ENCODE results near the gene TCF25.
"Not testable (repeated sequence)": the region's sequence is repeated elsewhere in the genome, so short reads cannot be mapped to it uniquely, and the experiment has no call there.

TCF25 gene

DNA sequence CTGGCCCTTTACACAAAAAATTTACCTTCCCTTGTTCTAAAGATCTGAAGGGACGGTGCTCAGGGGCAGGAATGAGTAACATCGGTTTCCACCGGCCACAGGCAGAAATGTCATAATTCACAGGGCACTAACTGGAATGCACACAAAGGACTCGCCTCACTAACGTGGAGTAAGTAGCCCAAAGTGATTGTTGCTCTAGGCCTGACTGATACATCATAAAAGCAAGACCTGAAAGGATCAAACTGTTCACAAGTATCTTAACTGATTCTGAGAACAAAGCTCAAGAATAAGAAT lies 8.9 kb upstream of the TCF25 start:
- H3K27ac ChIP-seq (ENCODE audit: low read length), result no peak overlapping the region
- H3K4me3 ChIP-seq (ENCODE audit: low read length), result no peak overlapping the region
- H3K27me3 ChIP-seq (ENCODE audit: insufficient read depth, low read length), result no peaks in the 10 kb centered on the region

DNA sequence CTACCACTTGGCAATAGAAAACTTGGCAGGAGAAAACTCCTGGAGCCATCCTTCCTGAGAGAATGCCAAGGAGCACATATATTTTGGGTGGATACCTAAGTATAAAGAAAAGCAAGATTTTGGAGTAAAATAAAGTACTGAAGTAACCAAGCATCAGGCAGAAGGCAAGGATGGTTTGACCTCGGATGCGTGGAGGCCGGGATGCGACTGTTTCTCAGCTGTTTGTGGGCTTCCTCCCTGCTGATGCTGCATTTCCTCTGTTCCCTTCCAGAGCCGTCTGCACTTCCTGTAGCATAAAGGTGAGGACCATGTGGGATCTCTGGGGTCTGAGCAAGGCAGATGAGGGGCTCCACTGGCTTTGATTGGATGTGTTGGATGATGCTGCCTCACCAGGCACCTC lies 5.5 kb upstream of the TCF25 start:
- Histone ChIP-seq H3K4me1 (ENCODE audit: insufficient read depth, low read length) (no peaks in the 10 kb centered on the region; the same call in 1 of the 2 replicates), H3K27ac (ENCODE audit: low read length) (no peak overlapping the region), H3K9ac (ENCODE audit: low read depth, low read length) (no peak overlapping the region), H3K9me3 (ENCODE audit: insufficient read depth, low read depth, low read length) (peaks cover 10% of the 10 kb centered on the region; the same call in 1 of the 2 replicates), H3K36me3 (ENCODE audit: insufficient read depth, low read depth, low read length) (peaks cover 12% of the 10 kb centered on the region; the same call in 1 of the 2 replicates), H3K27me3 (ENCODE audit: insufficient read depth, low read length) (peaks cover 5% of the 10 kb centered on the region; the same call in 1 of the 2 replicates), H3K4me3 (ENCODE audit: low read length) (no peak overlapping the region)

More for the DNA sequence above, 8.9 kb upstream of the TCF25 start:
- H3K9me3 ChIP-seq (ENCODE audit: insufficient read depth, low read depth, low read length), result peaks cover 10% of the 10 kb centered on the region; the same call in 1 of the 2 replicates
- H3K4me1 ChIP-seq (ENCODE audit: insufficient read depth, low read length), result no peaks in the 10 kb centered on the region
- H3K9ac ChIP-seq (ENCODE audit: low read depth, low read length), result no peak overlapping the region
- H3K36me3 ChIP-seq (ENCODE audit: insufficient read depth, low read depth, low read length), result peaks cover 12% of the 10 kb centered on the region; the same call in 1 of the 2 replicates

DNA sequence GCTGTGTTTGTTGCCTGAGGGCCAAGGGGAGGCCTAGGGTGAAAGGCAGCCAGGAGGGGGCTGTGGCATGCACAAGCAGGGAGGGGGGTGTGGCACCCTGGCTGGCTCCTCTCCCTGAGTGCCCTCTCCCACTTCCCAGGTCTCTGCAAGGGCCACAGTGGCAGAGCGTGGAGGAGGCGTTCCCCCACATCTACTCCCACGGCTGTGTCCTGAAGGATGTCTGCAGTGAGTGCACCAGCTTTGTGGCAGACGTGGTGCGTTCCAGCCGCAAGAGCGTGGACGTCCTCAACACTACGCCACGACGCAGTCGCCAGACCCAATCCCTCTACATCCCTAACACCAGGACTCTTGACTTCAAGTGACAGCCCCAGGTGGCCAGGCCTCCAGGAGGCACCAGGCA lies 3.5 kb upstream of the TCF25 start:
- Histone ChIP-seq H3K27me3 (ENCODE audit: insufficient read depth, low read length) (peaks cover 5% of the 10 kb centered on the region; the same call in 1 of the 2 replicates), H3K9me3 (ENCODE audit: insufficient read depth, low read depth, low read length) (peaks cover 10% of the 10 kb centered on the region; the same call in 1 of the 2 replicates), H3K4me3 (ENCODE audit: low read length) (no peak overlapping the region), H3K4me1 (ENCODE audit: insufficient read depth, low read length) (no peaks in the 10 kb centered on the region; the same call in 1 of the 2 replicates), H3K9ac (ENCODE audit: low read depth, low read length) (no peak overlapping the region), H3K27ac (ENCODE audit: low read length) (no peak overlapping the region), H3K36me3 (ENCODE audit: insufficient read depth, low read depth, low read length) (peaks cover 11% of the 10 kb centered on the region)

DNA sequence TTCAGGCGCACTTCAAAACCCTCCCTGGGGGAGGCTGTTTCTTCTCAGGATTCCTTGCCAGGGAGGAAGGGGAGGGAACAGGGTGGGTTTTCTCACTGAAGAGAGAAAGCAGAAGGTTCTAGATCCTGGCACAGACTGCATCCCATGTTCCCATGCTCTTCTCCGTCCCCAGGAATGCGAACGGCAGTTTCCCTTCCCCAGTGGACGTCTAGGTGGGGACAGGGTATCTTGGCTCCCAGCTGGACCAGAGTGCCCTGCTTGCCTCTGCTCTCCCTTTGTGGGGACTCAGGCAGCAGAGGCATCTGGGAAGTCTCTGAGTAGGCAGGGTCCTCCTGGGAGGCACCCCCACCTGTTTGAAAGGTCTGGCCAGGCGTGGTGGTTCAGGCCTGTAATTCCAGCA lies 3.0 kb upstream of the TCF25 start:
- Histone ChIP-seq H3K4me1 (ENCODE audit: insufficient read depth, low read length) (no peaks in the 10 kb centered on the region; the same call in 1 of the 2 replicates), H3K4me3 (ENCODE audit: low read length) (no peak overlapping the region), H3K27ac (ENCODE audit: low read length) (no peak overlapping the region), H3K9me3 (ENCODE audit: insufficient read depth, low read depth, low read length) (peaks cover 10% of the 10 kb centered on the region; the same call in 1 of the 2 replicates), H3K27me3 (ENCODE audit: insufficient read depth, low read length) (peaks cover 5% of the 10 kb centered on the region; the same call in 1 of the 2 replicates), H3K36me3 (ENCODE audit: insufficient read depth, low read depth, low read length) (peaks cover 15% of the 10 kb centered on the region), H3K9ac (ENCODE audit: low read depth, low read length) (no peak overlapping the region)

DNA sequence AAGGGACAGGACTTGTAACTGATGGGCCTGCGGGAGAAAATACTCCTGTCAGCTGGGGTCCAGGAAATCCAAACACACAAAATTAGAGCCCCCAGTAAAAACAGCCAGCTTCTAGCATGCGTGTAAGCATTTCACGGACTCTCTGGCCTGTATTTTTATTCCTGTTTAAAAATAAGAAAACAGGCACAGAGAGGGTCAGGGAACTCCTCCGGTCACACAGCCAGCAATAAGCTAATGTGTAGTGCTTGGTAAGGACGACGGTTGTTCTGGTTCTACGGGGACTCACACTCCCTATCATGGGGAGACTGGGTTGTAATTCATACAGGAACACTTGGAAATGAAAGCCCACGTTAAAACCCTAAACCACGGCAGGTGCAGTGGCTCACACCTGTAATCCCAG lies 1.5 kb upstream of the TCF25 start:
- Histone ChIP-seq H3K27ac (ENCODE audit: low read length) (no peak overlapping the region), H3K27me3 (ENCODE audit: insufficient read depth, low read length) (peaks cover 5% of the 10 kb centered on the region; the same call in 1 of the 2 replicates), H3K4me1 (ENCODE audit: insufficient read depth, low read length) (no peaks in the 10 kb centered on the region; the same call in 1 of the 2 replicates), H3K4me3 (ENCODE audit: low read length) (no peak overlapping the region), H3K36me3 (ENCODE audit: insufficient read depth, low read depth, low read length) (peaks cover 21% of the 10 kb centered on the region), H3K9me3 (ENCODE audit: insufficient read depth, low read depth, low read length) (peaks cover 10% of the 10 kb centered on the region; the same call in 1 of the 2 replicates), H3K9ac (ENCODE audit: low read depth, low read length) (no peak overlapping the region)

DNA sequence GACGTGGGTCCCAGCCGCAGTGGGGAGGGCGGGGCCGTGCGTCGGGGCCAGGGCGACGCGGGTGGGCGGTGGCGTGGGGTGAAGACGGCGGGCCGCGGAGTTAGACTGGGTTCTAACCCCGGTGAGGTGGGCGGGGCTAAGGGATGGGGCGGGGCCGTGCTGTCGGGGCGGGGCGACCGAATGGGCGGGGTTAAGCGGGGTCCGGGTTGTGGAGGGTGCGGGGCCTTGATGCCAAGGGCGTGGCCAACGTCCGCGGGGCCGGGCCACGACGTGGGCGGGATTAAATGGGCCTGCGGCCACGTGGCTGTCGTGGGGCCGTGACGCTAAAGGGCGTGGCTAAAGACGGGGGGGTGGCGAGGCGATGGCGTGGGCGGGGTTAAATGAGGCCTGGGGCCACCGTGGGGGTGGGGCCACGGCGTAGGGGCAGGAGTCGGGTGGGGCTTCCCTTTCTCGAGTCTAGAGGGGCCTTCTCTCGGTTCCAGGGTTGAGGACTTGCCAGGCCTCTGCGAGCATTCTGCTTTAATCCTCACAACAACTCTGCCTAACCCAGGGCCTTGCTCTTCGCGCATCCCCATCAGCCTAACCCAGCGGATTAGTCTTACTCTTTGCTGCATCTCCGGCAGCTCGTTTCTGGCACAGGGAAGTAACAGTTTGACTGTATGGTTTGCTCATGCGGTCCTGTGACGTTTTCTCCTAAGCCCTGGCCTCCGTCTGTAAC lies 739 bp downstream of the TCF25 start:
- Histone ChIP-seq H3K9me3 (ENCODE audit: insufficient read depth, low read depth, low read length) (no peaks in the 10 kb centered on the region), H3K4me3 (ENCODE audit: low read length) (peak overlapping the region; percentile 84), H3K4me1 (ENCODE audit: insufficient read depth, low read length) (no peaks in the 10 kb centered on the region; the same call in 1 of the 2 replicates), H3K9ac (ENCODE audit: low read depth, low read length) (peak overlapping the region; percentile 94; the same call in 1 of the 2 replicates), H3K36me3 (ENCODE audit: insufficient read depth, low read depth, low read length) (peaks cover 26% of the 10 kb centered on the region), H3K27me3 (ENCODE audit: insufficient read depth, low read length) (peaks cover 5% of the 10 kb centered on the region; the same call in 1 of the 2 replicates), H3K27ac (ENCODE audit: low read length) (no peak overlapping the region)

DNA sequence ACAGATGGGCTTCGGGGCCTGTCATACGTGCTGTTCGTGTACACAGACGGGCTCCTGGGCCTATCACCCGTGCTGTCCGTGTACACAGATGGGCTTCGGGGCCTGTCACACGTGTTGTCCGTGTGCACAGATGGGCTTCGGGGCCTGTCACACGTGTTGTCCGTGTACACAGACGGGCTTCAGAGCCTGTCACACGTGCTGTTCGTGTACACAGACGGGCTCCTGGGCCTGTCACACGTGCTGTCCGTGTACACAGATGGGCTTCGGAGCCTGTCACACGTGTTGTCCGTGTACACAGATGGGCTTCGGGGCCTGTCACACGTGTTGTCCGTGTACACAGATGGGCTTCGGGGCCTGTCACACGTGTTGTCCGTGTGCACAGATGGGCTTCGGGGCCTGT lies 5.7 kb downstream of the TCF25 start:
- H3K36me3 ChIP-seq (ENCODE audit: insufficient read depth, low read depth, low read length), result peaks cover 56% of the 10 kb centered on the region
- H3K9me3 ChIP-seq (ENCODE audit: insufficient read depth, low read depth, low read length); H3K4me1 ChIP-seq (ENCODE audit: insufficient read depth, low read length): not testable (repeated sequence)

DNA sequence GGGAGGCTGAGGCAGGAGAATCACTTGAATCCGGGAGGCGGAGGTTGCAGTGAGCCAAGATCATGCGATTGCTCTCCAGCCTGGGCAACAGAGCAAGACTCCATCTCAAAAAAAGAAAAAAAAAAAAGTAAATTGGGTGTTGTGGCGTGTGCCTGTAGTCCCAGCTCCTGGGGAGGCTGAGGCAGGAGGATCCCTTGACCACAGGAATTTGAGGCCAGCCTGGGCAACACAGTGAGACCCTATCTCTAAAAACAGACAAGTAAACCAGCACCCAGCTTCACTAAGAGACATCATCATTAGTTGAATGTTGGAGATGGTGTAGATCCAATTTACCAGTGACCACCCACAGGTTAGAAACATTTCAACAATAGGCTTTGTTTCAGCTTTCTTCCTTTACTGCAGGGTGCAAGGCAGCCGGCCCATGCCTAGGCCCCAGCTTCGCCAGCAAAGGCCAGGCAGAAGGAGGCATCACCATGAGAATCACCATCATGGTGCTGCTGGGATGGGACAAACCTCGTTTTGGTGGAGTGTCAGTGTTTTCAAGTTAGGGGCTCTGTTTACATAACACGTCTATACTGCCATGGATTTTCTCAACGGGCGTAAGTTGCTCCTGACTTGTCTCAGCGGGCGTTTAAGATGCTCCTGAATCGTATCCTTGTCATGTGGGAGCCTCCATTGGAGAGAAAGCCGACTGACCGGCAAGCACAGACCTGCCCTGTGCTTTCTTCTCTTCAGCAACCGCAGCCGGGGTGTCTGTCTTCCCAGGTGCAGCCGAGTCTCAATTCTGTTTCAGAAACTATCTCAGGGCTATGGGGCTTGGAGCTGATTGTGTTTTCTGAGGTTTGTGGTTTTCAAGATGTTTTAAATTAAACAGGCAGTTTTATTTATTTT lies 7.3 kb downstream of the TCF25 start:
- no peaks in the 10 kb centered on the region for H3K9me3 ChIP-seq (ENCODE audit: insufficient read depth, low read depth, low read length)
- no peak overlapping the region for H3K27ac ChIP-seq (ENCODE audit: low read length)
- peaks cover 57% of the 10 kb centered on the region for H3K36me3 ChIP-seq (ENCODE audit: insufficient read depth, low read depth, low read length)
- no peak overlapping the region for H3K9ac ChIP-seq (ENCODE audit: low read depth, low read length)
- H3K4me1 ChIP-seq (ENCODE audit: insufficient read depth, low read length), result no peaks in the 10 kb centered on the region
- H3K27me3 ChIP-seq (ENCODE audit: insufficient read depth, low read length), result no peaks in the 10 kb centered on the region
- no peak overlapping the region for H3K4me3 ChIP-seq (ENCODE audit: low read length)

More for the DNA sequence above, 5.7 kb downstream of the TCF25 start:
- H3K4me3 ChIP-seq (ENCODE audit: low read length); H3K27ac ChIP-seq (ENCODE audit: low read length); H3K9ac ChIP-seq (ENCODE audit: low read depth, low read length); H3K27me3 ChIP-seq (ENCODE audit: insufficient read depth, low read length): not testable (repeated sequence)

DNA sequence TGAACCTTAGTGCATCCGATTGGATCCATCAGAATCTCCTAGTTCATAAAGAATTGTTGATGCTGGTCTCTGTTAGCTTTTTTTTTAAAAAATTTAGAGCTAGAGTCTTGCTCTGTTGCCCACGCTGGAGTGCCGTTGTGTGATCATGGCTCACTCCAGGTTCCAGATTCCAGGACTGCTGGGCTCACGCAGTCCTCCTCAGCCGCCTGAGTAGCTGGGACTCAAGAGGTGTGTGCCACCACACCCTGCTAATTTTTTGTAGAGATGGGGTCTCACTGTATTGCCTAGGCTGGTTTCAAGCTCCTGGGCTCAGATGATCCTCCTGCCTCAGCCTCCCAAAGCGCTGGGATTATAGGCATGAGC lies 8.0 kb downstream of the TCF25 start:
- no peaks in the 10 kb centered on the region for H3K4me1 ChIP-seq (ENCODE audit: insufficient read depth, low read length)
- H3K36me3 ChIP-seq (ENCODE audit: insufficient read depth, low read depth, low read length), result peaks cover 54% of the 10 kb centered on the region
- H3K27me3 ChIP-seq (ENCODE audit: insufficient read depth, low read length), result no peaks in the 10 kb centered on the region
- no peak overlapping the region for H3K4me3 ChIP-seq (ENCODE audit: low read length)
- no peaks in the 10 kb centered on the region for H3K9me3 ChIP-seq (ENCODE audit: insufficient read depth, low read depth, low read length)
- H3K9ac ChIP-seq (ENCODE audit: low read depth, low read length), result no peak overlapping the region
- no peak overlapping the region for H3K27ac ChIP-seq (ENCODE audit: low read length)

DNA sequence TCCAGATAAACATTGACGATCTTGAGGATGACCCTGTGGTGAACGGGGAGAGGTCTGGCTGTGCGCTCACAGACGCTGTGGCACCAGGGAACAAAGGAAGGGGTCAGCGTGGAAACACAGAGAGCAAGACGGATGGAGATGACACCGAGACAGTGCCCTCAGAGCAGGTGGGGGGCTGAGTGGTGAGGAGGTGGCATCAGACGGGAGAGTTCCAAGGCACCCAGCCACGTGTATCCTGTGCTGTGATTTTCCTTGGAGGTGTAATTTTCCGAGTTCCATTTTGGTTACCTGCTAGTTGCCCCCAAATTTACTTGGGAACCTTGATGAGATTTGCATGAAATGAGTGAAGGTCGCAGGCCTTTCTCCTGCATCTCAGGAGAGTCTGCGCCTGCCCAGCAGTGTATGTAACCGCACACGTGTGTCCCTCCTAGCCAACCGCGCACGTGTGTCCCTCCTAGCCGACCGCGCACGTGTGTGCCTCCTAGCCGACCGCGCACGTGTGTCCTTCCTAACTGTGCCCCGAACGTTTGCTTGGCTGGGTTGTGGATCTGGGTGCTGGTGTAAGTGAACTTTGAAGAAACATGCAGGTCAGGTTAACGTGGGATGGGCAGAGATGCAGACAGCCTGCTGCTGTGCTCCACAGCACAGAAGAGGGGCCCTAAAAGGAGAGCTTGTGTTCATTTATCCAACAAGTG lies 10.1 kb downstream of the TCF25 start:
- Histone ChIP-seq H3K27me3 (ENCODE audit: insufficient read depth, low read length) (no peaks in the 10 kb centered on the region), H3K9ac (ENCODE audit: low read depth, low read length) (no peak overlapping the region), H3K4me3 (ENCODE audit: low read length) (no peak overlapping the region), H3K4me1 (ENCODE audit: insufficient read depth, low read length) (no peaks in the 10 kb centered on the region), H3K9me3 (ENCODE audit: insufficient read depth, low read depth, low read length) (no peaks in the 10 kb centered on the region), H3K27ac (ENCODE audit: low read length) (no peak overlapping the region), H3K36me3 (ENCODE audit: insufficient read depth, low read depth, low read length) (peaks cover 69% of the 10 kb centered on the region)

DNA sequence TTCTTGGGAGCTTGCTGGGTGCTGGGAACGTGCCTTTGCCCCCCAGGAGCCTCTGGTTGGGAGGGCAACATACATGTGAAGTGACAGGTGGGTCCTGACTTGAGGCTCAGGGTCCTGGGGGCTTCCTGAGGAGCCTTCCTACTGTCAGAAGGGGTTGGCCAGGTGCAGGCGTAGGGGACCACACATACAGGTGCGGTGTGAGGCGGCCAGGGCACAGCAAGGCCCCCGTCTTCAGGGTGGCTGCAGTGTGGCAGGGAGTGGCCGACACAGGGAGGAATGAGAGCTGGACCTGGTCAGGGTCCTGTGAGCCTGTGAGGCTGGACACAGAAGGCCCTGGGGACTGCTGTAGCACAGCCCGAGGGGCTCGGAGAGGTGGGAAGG lies 10.6 kb downstream of the TCF25 start:
- H3K9ac ChIP-seq (ENCODE audit: low read depth, low read length), result no peak overlapping the region
- H3K4me3 ChIP-seq (ENCODE audit: low read length), result no peak overlapping the region
- peaks cover 64% of the 10 kb centered on the region for H3K36me3 ChIP-seq (ENCODE audit: insufficient read depth, low read depth, low read length)
- no peaks in the 10 kb centered on the region for H3K9me3 ChIP-seq (ENCODE audit: insufficient read depth, low read depth, low read length)
- no peak overlapping the region for H3K27ac ChIP-seq (ENCODE audit: low read length)
- H3K27me3 ChIP-seq (ENCODE audit: insufficient read depth, low read length), result no peaks in the 10 kb centered on the region
- H3K4me1 ChIP-seq (ENCODE audit: insufficient read depth, low read length), result no peaks in the 10 kb centered on the region

Data from iPS-20b (cell line).